Measurements from ENCODE around the gene GABRG3. TPM values are rescaled to one million over a fixed set of nuclear protein-coding genes. Genes with fewer than 3 reads are reported as not detected.

GABRG3 gene
- total RNA-seq, 1 experiment from 2014 or later, result not detected

DNA sequence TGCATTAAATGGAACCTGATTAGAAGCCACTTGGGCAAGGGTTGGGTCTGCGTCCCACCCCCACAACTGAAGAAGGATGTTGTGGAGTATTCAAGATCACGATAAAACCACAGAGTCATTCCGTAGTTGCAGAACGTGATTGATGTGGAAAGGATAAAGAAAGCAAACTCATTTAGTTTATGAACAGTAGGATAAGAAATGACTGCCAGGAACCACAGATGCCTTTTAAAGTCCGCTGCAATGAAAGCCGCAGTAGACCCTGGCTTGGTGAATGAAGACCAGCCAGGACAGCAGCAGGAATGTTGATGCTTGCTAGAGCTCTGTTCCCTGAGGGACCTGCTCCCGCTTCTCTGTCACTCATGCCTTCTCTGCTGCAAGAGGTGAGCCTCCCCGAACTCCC is 111.5 kb downstream of the GABRG3 start:
- intact Hi-C loops (cut with micrococcal nuclease), result no loop called here
- no peak for TF ChIP-seq TCF7L2 (IDR thresholded peaks at IDR 0.05; ENCODE audit: borderline replicate concordance, extremely low read depth, insufficient read depth, insufficient read length)
- no peak for TF ChIP-seq POLR2AphosphoS5 (IDR thresholded peaks at IDR 0.05; ENCODE audit: low read depth, low read length)
- TF ChIP-seq, protein P1, sequence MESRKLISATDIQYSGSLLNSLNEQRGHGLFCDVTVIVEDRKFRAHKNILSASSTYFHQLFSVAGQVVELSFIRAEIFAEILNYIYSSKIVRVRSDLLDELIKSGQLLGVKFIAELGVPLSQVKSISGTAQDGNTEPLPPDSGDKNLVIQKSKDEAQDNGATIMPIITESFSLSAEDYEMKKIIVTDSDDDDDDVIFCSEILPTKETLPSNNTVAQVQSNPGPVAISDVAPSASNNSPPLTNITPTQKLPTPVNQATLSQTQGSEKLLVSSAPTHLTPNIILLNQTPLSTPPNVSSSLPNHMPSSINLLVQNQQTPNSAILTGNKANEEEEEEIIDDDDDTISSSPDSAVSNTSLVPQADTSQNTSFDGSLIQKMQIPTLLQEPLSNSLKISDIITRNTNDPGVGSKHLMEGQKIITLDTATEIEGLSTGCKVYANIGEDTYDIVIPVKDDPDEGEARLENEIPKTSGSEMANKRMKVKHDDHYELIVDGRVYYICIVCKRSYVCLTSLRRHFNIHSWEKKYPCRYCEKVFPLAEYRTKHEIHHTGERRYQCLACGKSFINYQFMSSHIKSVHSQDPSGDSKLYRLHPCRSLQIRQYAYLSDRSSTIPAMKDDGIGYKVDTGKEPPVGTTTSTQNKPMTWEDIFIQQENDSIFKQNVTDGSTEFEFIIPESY (IDR thresholded peaks at IDR 0.05; ENCODE audit: extremely low read depth, insufficient replicate concordance, low read length), result no peak
- TF ChIP-seq SIN3A (IDR thresholded peaks at IDR 0.05; ENCODE audit: low read depth), result no peak
- no peak for TF ChIP-seq FOSL1 (IDR thresholded peaks at IDR 0.05; ENCODE audit: low read depth)
- no peak for TF ChIP-seq JUND (IDR thresholded peaks at IDR 0.05)
- no peak for TF ChIP-seq ATF3 (IDR thresholded peaks at IDR 0.05)
- TF ChIP-seq POLR2A (IDR thresholded peaks at IDR 0.05; ENCODE audit: borderline replicate concordance, extremely low read depth, insufficient read depth, insufficient read length), result no peak
- no peak for TF ChIP-seq CTCF (IDR thresholded peaks at IDR 0.05 in 2 of 3, conservative IDR thresholded peaks at IDR 0.05 in 1 of 3; ENCODE audit: borderline replicate concordance in 1 of 3, insufficient read depth in 1 of 3, low read depth in 2 of 3, low read length in 2 of 3)
- TF ChIP-seq, protein P2, sequence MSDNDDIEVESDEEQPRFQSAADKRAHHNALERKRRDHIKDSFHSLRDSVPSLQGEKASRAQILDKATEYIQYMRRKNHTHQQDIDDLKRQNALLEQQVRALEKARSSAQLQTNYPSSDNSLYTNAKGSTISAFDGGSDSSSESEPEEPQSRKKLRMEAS (IDR thresholded peaks at IDR 0.05), result no peak
- TF ChIP-seq, protein P3, sequence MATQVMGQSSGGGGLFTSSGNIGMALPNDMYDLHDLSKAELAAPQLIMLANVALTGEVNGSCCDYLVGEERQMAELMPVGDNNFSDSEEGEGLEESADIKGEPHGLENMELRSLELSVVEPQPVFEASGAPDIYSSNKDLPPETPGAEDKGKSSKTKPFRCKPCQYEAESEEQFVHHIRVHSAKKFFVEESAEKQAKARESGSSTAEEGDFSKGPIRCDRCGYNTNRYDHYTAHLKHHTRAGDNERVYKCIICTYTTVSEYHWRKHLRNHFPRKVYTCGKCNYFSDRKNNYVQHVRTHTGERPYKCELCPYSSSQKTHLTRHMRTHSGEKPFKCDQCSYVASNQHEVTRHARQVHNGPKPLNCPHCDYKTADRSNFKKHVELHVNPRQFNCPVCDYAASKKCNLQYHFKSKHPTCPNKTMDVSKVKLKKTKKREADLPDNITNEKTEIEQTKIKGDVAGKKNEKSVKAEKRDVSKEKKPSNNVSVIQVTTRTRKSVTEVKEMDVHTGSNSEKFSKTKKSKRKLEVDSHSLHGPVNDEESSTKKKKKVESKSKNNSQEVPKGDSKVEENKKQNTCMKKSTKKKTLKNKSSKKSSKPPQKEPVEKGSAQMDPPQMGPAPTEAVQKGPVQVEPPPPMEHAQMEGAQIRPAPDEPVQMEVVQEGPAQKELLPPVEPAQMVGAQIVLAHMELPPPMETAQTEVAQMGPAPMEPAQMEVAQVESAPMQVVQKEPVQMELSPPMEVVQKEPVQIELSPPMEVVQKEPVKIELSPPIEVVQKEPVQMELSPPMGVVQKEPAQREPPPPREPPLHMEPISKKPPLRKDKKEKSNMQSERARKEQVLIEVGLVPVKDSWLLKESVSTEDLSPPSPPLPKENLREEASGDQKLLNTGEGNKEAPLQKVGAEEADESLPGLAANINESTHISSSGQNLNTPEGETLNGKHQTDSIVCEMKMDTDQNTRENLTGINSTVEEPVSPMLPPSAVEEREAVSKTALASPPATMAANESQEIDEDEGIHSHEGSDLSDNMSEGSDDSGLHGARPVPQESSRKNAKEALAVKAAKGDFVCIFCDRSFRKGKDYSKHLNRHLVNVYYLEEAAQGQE (IDR thresholded peaks at IDR 0.05; ENCODE audit: low read depth), result no peak
- TF ChIP-seq SP1 (IDR thresholded peaks at IDR 0.05; ENCODE audit: low read depth), result no peak
- TF ChIP-seq ZFX (IDR thresholded peaks at IDR 0.05), result no peak
- POLR2A ChIA-PET, result no interaction called here
- DNase-seq (ENCODE audit: low read depth, low spot score) (no peak), ATAC-seq (no peak)
- no peaks in the 10 kb centered on the region for H4K20me1 ChIP-seq (ENCODE audit: insufficient read depth)
- H3K9me2 ChIP-seq (ENCODE audit: insufficient read depth), result no peaks in the 10 kb centered on the region
- no TSS peak for BruUV-seq (replicated peaks)
- peaks cover 8 to 56% of the 10 kb centered on the region in 2 experiments; a peak in 2 of 4 replicates for H3K9me3 ChIP-seq (ENCODE audit: control insufficient read depth in 1 of 2, insufficient read depth in 1 of 2, low read depth in 1 of 2, low read length in 2 of 2)
- no peak overlapping the region for H2AFZ ChIP-seq (ENCODE audit: low read depth, low read length, poor library complexity, severe bottlenecking)
- no peak overlapping the region for H3K4me2 ChIP-seq (ENCODE audit: low read length)
- CTCF ChIA-PET, result no interaction called here
- RAD21 ChIA-PET (ENCODE audit: low non-redundant PET in 1 of 2, low total read pairs in 2 of 2, uncharacterized antibody in 2 of 2, unreplicated experiment in 2 of 2), result no interaction called here
- no peak overlapping the region for H3K9ac ChIP-seq (ENCODE audit: low read length)
- H3K27ac ChIP-seq (ENCODE audit: low read depth, low read length), result no peak overlapping the region
- no peak overlapping the region for H3K4me3 ChIP-seq (replicated peaks in 1 of 2; ENCODE audit: low read depth in 1 of 2, low read length in 2 of 2)
- H3K79me2 ChIP-seq (ENCODE audit: insufficient read depth, low read length), result no peaks in the 10 kb centered on the region
- H3K27me3 ChIP-seq (ENCODE audit: insufficient read depth, low read length), result no peaks in the 10 kb centered on the region
- no peaks in the 10 kb centered on the region for H3K36me3 ChIP-seq (ENCODE audit: control insufficient read depth in 1 of 2, insufficient read depth in 2 of 2, low read length in 2 of 2)
- H3K4me1 ChIP-seq (ENCODE audit: control insufficient read depth in 1 of 2, insufficient read depth in 2 of 2, low read length in 2 of 2), result no peaks in the 10 kb centered on the region

All from HCT116 (cell line).